Left lung (tissue), 10 donors: ENCODE data around the gene ST6GALNAC3. TPM values are rescaled to one million over a fixed set of nuclear protein-coding genes. Genes with fewer than 3 reads are reported as not detected.

Source experiments
- ATAC-seq: fragments of 200-7000 bp; cut with Tn5 transposase; one replicate; pipeline ENCODE4 v1.9.1; 2020; ENCODE audit warnings: moderate library complexity
- DNase-seq, 4 donors: peaks; one replicate each; pipeline ENCODE4 v3.0.0-alpha.2; 2013 to 2020
- H3K27ac ChIP-seq, 2 donors: fragments of 200-600 bp; sonication (generic) in 1 of 2; one replicate each; pipeline versions ENCODE4 v1.5.0 to v1.8.0; 2020 to 2021
- H3K27me3 ChIP-seq, 2 donors: fragments of 200-600 bp; sonication (generic) in 1 of 2; one replicate each; pipeline versions ENCODE4 v1.5.0 to v1.8.0; 2020 to 2021
- H3K36me3 ChIP-seq, 2 donors: fragments of 200-600 bp; sonication (generic) in 1 of 2; one replicate each; pipeline versions ENCODE4 v1.5.0 to v1.8.0; 2020 to 2021
- H3K4me1 ChIP-seq, 2 donors: fragments of 200-600 bp; one replicate each; pipeline ENCODE4 v1.8.0; 2021
- H3K4me3 ChIP-seq, 2 donors: fragments of 200-600 bp; sonication (generic) in 1 of 2; one replicate each; pipeline versions ENCODE4 v1.5.0 to v1.8.0; 2020 to 2021; ENCODE audit warnings: mild to moderate bottlenecking in 1 of 2
- H3K9me3 ChIP-seq, 2 donors: fragments of 200-600 bp; sonication (generic) in 1 of 2; one replicate each; pipeline versions ENCODE4 v1.5.0 to v1.8.0; 2020 to 2021
- intact Hi-C, 2 donors: fragments of 100-400 bp; cut with DNase I; formaldehyde crosslinking; loops; one replicate each; pipeline versions ENCODE4 v1.11.2 to v1.14.2; 2022
- polyA plus RNA-seq, 6 donors: library from polyadenylated mRNA; unstranded; fragments of 120-200 nt; gene quantifications; one replicate each; pipeline ENCODE4 v1.2.1, GENCODE V29; 2013; ENCODE audit not compliant: insufficient read length in 6 of 6
- total RNA-seq, 2 donors: library from RNA; stranded (reverse); fragmentation: NEBNext Ultra II Directional; extraction: Animal tissue kit (Norgen Biotek cat#: 25700); gene quantifications; one replicate each; pipeline ENCODE4 v1.2.1, GENCODE V29; 2021
- TF ChIP-seq, protein P1 (sequence below), 2 donors: fragments of 200-600 bp; sonication (generic) in 1 of 2; IDR thresholded peaks; one replicate each; pipeline versions ENCODE4 v1.5.0 to v1.8.0; 2021; ENCODE audit warnings: antibody characterized with exemption in 2 of 2
- donor health status: DM: no; HTN: yes; CAD: no.
- donor health status: DM: no; HTN: no; CAD: no.

Gene ST6GALNAC3
- total and polyA plus RNA-seq, 8 donors, result 3.4 to 37.7 (median 30.1) TPM

- Histone ChIP-seq H3K4me1 (no peaks in the 10 kb centered on the region), H3K27me3 (no peaks in the 10 kb centered on the region), H3K9me3 (no peaks in the 10 kb centered on the region), H3K27ac (no peak overlapping the region), H3K4me3 (no peak overlapping the region), H3K36me3 (no peaks in the 10 kb centered on the region)
- TF ChIP-seq, protein P1, sequence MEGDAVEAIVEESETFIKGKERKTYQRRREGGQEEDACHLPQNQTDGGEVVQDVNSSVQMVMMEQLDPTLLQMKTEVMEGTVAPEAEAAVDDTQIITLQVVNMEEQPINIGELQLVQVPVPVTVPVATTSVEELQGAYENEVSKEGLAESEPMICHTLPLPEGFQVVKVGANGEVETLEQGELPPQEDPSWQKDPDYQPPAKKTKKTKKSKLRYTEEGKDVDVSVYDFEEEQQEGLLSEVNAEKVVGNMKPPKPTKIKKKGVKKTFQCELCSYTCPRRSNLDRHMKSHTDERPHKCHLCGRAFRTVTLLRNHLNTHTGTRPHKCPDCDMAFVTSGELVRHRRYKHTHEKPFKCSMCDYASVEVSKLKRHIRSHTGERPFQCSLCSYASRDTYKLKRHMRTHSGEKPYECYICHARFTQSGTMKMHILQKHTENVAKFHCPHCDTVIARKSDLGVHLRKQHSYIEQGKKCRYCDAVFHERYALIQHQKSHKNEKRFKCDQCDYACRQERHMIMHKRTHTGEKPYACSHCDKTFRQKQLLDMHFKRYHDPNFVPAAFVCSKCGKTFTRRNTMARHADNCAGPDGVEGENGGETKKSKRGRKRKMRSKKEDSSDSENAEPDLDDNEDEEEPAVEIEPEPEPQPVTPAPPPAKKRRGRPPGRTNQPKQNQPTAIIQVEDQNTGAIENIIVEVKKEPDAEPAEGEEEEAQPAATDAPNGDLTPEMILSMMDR (IDR thresholded peaks at IDR 0.05), result no peak
- DNase-seq (no peak), ATAC-seq (no peak)
- intact Hi-C loops, result no loop called here
Measured at GRCh38 chr1:76287917-76288316, 213.4 kb downstream of the ST6GALNAC3 start.

- ATAC-seq, result no peak
- no peak overlapping the region for H3K27ac ChIP-seq
- intact Hi-C loops, result no loop called here
- no peak for DNase-seq
- no peaks in the 10 kb centered on the region for H3K36me3 ChIP-seq
- no peaks in the 10 kb centered on the region for H3K4me1 ChIP-seq
- H3K9me3 ChIP-seq, result no peaks in the 10 kb centered on the region
- TF ChIP-seq, protein P1 (IDR thresholded peaks at IDR 0.05), result no peak
- H3K27me3 ChIP-seq, result no peaks in the 10 kb centered on the region
- no peak overlapping the region for H3K4me3 ChIP-seq
Measured at GRCh38 chr1:76288758-76289483, 214.4 kb downstream of the ST6GALNAC3 start.

- Histone ChIP-seq H3K27me3 (no peaks in the 10 kb centered on the region), H3K9me3 (no peaks in the 10 kb centered on the region), H3K36me3 (no peaks in the 10 kb centered on the region), H3K27ac (no peak overlapping the region), H3K4me1 (no peaks in the 10 kb centered on the region), H3K4me3 (no peak overlapping the region)
- ATAC-seq (no peak), DNase-seq (no peak)
- intact Hi-C loops, result no loop called here
- TF ChIP-seq, protein P1 (IDR thresholded peaks at IDR 0.05), result no peak
Measured at GRCh38 chr1:76289692-76290091, 215.1 kb downstream of the ST6GALNAC3 start.

DNA sequence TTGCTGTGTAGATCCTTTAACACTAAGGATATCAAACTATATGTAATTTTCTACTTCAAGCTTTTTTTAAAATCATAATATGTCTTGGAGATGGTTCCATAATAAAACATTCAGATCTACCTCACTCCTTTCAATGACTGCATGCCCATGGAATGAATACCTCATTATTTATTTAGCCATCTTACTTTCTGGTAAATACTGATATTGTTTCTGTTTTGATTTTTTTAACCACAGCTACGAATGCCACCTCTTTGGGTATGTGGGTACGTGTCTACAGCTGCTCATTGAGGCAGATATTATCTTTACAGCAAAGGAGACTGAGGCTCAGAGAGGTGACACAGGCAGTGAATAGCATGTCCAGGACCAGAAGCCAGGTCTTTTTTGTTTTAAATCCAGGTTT is 215.7 kb downstream of the ST6GALNAC3 start:
- TF ChIP-seq, protein P1 (IDR thresholded peaks at IDR 0.05), result no peak
- ATAC-seq (no peak), DNase-seq (no peak)
- intact Hi-C loops, result no loop called here
- no peak overlapping the region for H3K27ac ChIP-seq
- no peaks in the 10 kb centered on the region for H3K36me3 ChIP-seq
- H3K4me3 ChIP-seq, result no peak overlapping the region
- no peaks in the 10 kb centered on the region for H3K4me1 ChIP-seq
- H3K27me3 ChIP-seq, result no peaks in the 10 kb centered on the region
- H3K9me3 ChIP-seq, result no peaks in the 10 kb centered on the region

- Histone ChIP-seq H3K36me3 (no peaks in the 10 kb centered on the region), H3K9me3 (no peaks in the 10 kb centered on the region), H3K4me1 (no peaks in the 10 kb centered on the region), H3K27ac (no peak overlapping the region), H3K27me3 (no peaks in the 10 kb centered on the region), H3K4me3 (no peak overlapping the region)
- DNase-seq (no peak), ATAC-seq (no peak)
- intact Hi-C loops, result no loop called here
- TF ChIP-seq, protein P1 (IDR thresholded peaks at IDR 0.05), result no peak
Measured at GRCh38 chr1:76291191-76291590, 216.6 kb downstream of the ST6GALNAC3 start.
